ENCODE measurements around the gene C1orf74.

Gene C1orf74

DNA sequence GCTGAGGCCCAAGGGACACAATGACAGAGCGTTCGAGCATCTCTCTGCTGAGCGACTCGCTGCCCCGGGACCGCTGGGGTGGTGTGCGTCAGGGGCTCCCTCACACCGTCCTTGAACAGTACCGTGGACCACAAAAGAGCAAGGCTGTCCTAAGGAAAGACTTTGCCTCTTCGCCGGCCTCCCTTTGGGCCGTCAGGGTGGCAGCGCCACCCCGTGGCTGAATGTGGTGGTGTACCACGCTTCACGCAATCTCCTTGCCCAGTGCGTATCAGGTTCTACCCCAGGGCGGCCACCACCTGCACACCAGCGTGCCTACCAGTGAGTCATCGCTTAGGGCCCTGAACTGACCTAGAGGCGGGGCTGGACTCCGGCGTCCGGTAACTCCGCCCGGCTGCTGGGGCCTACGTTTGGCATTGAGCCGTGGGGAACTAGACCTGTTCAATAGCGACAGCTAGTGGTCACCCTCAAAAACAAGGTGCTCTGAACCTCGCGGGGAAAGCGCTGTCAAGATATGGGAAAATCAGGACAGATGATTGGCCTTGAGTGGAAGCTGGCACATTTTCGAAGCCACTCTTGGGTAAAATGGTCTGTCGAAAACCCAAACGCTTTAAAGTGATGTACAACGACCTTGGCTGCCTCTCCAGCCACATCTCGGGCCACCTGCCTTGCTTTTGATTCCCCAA lies 36.6 kb downstream of the C1orf74 start:
- in situ Hi-C loops (cut with MboI; ENCODE audit: low sequenced_read_pairs): no loop called here

DNA sequence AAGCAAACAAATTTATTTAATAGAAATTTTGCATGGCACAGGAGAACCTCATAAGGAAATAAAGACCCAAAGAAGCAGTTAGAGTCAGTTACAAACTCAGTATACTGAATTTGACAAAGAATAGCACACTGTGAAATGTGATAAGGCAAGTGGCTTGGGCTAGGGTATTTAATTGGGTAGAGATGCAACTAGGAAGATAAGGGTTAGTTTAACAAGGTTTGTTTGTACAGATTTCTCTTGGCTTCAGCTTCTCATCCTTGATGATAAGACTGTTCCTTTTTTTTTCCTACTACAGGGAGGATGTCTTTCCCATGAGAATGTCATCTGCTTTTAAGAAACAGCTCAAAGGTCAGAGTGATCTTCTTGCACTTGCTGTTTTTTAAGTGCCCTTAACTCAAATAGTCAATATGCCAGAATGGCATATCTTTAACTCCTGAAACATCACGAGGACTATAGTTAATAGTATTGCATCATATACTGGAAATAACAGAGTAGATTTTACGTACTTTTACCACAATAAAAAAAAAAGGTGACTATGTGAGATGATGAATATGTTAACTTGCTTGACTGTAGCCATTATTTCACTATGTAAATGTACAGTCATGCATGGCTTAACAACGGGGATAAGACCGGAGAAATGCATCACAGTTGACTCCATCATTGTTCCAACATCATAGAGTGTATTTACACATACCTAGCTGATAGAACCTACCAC lies 37.8 kb downstream of the C1orf74 start:
- in situ Hi-C loops (cut with MboI; ENCODE audit: low sequenced_read_pairs): no loop called here

DNA sequence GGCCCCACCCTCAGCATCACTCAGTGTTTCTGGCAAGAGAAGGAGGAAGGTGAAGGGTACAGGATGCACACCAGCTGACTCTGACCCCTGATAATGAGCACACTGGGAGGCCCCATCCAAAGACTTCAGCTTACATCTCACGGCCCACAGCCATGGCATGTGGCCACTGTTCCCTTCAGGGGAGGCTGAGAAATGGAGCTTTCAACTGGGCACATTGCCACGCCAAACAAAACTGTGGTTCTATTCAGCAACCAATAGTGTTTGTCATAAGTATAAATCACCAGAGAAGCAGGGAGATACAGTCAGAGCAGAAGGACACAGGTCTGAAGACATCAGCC lies 41.2 kb downstream of the C1orf74 start:
- in situ Hi-C loops (cut with MboI; ENCODE audit: low sequenced_read_pairs): no loop called here

DNA sequence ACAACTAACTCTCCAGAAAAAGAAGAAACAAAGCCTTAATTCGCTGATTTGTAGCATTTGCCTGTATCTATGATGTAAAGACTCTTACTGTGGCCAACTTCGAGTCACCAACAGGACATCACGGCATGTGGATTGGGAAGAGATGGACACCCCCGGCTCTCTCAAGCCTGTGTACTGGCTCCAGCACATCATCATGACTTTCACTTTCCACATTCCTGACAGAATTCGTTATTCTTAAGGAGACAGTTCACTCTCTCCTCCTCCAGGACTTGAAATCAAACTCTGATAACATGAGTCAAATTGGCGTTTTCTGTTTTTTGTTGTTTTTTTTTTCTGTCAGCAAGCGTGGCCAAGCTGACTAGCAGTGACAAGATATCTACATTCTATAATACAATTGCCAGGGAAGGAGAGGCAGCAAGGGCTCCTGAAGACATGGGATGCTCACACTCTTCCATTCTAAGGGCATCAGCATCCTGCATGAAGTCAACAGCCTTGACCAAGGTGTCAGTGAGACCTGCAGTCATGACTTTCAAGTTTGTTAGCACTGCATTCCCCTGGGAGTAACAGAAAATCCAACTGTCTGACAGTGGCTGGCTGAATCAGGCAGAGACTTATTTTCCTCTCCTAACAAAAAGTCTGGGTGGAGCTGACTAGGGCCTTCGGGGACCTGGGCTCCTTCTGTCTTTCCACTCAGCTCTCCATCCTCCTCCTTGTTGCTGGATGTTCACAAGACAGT lies 41.8 kb downstream of the C1orf74 start:
- in situ Hi-C loops (cut with MboI; ENCODE audit: low sequenced_read_pairs): no loop called here

DNA sequence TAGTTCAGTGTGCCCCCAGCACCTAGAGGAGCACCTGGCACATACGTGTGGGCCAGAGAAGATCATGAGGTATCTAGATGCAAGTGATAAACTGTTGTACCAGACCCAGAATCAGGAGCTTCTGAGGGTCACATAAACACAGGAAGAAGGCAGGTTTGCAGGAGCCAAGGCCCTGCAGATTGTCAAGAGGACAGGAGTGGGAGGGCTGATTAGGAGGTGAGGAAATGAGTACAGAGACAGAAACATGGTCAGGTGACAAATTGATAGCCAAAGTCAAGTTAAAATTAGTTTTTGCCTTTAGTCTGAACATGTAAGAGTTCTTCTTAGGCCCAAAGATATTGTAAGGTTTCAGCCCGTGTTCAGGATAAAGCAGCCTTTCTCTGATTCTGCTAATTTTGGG lies 42.5 kb downstream of the C1orf74 start:
- in situ Hi-C loops (cut with MboI; ENCODE audit: low sequenced_read_pairs): no loop called here

DNA sequence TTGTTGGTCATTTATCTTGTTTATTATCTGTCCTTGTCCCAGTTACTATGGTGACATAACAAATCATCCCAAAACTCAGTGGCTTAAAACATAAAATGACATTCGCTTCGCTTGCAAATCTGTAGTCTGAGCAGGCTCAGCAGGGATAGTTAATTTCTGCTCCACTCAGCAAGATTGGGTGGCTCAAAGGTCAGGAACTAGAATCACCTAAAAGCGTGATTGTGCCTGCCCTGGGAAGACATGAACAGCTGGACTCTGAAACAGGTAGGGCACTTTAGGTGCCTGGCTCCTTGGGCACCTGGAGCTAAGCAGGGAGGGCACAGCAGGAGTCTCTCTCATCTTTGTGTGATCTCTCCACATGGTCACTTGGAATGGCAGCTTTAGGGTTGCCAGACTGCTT lies 43.2 kb downstream of the C1orf74 start:
- in situ Hi-C loops (cut with MboI; ENCODE audit: low sequenced_read_pairs): no loop called here

DNA sequence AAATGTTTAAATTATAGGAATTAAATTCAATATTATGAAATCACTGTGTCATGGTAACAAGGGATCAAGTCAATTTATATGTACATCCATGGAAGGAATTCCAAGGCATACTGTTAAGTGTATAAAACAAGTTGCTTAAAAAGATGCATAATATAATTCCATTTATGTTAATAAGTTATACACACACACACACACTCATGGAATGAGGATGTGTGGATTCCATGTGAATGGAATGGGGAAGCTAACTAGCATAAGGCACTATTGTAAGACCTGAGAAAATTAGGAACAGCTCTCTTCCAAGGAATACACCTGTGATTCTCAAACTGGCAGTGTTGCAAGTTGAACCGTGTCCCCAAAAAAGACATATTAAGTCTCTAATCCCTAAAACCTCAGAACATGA lies 46.1 kb downstream of the C1orf74 start:
- in situ Hi-C loops (cut with MboI; ENCODE audit: low sequenced_read_pairs): no loop called here

DNA sequence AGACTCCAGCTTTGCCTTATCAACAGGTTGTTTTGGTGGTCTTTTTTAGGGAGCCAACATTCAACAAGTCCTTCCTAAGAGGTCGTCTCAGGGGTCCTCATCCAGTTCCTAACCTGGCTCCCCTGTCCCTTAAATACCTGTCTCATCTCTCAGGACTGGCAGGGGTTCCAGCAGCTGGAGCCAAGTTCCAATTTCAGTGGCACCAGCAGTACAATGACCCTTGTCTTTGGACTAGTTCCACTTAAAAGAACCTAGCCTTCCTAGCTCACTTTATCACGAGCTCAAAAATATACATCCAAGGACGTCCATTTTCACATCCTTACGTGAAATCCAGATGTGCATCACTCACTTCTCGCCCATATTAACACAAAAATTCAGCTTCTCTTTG lies 47.2 kb downstream of the C1orf74 start:
- in situ Hi-C loops (cut with MboI; ENCODE audit: low sequenced_read_pairs): no loop called here

DNA sequence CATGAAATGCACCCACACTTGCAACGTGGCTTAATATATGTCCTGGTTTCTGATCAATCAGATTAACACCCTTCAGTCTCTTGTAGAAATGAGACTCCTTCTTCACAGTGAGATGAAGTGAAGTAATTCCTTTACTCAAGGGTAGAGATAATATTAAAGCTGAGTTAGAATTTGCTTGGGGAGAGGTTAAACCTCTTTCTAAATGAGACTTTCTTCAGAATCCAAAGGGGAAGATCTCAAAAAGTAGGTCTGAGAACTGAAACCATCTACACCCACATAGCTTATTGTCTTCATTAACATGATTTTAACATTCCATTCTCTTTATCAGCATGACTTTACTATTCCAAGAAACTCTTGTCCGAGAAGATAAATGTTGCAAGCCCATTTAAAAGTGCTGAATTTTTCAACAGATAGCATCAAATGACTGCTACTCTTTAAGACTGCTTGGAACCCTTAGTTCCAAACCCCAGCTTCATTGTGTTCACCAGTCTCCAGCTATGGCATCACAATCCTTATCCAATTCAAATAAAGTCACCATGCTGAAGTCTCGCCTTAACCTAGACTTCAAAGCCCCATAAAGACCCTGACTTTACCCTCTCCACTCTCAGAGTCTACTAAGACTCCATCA lies 47.8 kb downstream of the C1orf74 start:
- in situ Hi-C loops (cut with MboI; ENCODE audit: low sequenced_read_pairs): no loop called here

DNA sequence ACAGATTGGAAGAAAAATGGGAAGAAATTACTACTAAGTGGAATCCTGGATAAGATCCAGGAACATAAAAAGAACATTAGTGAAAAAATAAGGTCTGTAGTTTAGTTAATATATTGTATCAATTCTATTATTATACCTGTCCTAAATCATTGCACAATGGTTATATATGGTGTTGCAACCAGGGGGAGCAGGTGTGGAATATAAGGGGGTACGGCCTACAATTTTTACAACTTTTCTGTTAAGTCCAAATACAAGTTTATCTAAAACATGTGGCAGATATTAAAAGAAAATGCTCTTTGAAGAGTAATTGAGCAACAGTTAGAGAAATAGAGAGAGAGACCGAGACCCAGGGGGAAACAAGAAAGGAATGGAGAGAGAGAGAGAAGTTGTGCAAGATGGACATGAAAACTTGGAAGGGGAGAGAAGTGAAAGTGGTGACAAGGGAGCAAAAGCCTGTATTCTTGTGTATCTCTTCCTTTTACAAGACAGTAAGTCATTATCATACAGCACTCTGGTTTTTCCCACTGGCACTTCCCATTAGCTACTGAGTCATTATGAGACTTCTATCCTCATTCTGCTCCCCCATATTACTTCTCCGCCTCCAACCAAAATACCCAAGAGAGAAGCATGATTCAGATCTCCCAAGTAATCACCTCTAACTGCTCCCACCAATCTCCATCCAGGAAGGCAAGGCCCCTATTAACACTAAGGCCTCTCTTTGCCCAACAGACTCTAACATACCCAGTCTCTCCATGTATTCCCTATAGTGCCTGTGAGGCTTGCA lies 50.8 kb downstream of the C1orf74 start:
- in situ Hi-C loops (cut with MboI; ENCODE audit: low sequenced_read_pairs): no loop called here

DNA sequence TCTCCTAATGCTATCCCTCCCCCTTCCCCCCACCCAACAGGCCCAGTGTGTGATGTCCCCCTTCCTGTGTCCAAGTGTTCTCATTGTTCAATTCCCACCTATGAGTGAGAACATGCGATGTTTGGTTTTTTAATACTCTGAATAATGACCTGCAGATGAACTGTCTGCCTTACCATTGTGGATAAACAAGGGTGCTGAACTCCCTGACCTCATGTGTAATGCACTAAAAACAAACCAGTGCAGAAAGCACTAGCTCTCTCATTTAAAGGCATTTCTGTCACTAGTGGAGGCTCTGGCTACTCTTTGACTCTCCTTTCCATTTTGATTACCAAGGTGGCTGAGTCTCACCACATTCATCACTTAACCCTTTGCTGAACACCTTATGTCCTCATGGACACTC lies 51.6 kb downstream of the C1orf74 start:
- in situ Hi-C loops (cut with MboI; ENCODE audit: low sequenced_read_pairs): no loop called here

DNA sequence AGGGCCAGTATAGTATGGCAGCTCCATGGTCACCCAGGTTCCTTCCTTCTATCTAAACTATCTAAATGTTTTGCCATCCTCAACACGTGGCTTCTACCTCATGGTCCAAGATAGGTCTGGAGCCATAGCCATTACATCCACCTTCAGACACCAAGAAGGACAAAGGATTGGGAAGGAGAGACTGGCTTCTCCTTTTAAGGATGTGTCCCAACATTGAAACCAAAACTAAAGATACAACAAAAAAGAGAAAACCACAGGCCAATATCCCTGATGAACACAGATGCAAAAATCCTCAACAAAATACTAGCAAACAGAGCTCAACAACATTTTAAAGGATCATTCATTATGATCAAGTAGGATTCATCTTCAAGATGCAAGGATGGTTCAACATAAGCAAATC lies 54.9 kb downstream of the C1orf74 start:
- in situ Hi-C loops (cut with MboI; ENCODE audit: low sequenced_read_pairs): no loop called here

All from HL-60/S4 treated with phorbol 12-myristate 13-acetate at 8.2 ng/mL for 4 days and 3 days (cell line).